ENCODE measurements around the gene UNC13C.
"Not testable (repeated sequence)": the region's sequence is repeated elsewhere in the genome, so short reads cannot be mapped to it uniquely, and the experiment has no call there.

Gene UNC13C

GRCh38 chr15:54388746-54389145 is 410.5 kb downstream of the UNC13C start:
- DNase-seq (ENCODE audit: low read depth, low spot score), result no peak
- no peak overlapping the region for H3K27ac ChIP-seq

DNA sequence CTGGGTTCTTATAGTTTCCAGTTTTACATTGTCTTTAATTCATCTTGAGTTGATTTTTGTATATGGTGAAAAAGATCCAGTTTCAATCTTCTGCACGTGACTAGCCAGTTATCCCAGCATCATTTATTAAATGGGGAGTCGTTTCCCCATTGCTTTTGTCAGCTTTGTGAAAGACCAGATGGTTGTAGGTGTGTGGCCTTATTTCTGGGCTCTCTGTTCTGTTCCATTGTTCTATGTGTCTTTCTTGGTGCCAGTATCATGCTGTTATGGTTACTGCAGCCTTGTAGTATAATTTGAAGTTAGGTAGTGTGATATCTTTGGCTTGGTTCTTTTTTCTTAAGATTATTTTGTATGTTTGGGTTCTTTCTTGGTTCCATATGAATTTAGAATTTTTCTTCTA is 432.2 kb downstream of the UNC13C start:
- no peak for DNase-seq (ENCODE audit: low read depth, low spot score)
- H3K27ac ChIP-seq, result no peak overlapping the region

- H3K27ac ChIP-seq, result no peak overlapping the region
- no peak for DNase-seq (ENCODE audit: low read depth, low spot score)
These were observed 445.9 kb downstream of the UNC13C start for GRCh38 chr15:54424171-54424570.

DNA sequence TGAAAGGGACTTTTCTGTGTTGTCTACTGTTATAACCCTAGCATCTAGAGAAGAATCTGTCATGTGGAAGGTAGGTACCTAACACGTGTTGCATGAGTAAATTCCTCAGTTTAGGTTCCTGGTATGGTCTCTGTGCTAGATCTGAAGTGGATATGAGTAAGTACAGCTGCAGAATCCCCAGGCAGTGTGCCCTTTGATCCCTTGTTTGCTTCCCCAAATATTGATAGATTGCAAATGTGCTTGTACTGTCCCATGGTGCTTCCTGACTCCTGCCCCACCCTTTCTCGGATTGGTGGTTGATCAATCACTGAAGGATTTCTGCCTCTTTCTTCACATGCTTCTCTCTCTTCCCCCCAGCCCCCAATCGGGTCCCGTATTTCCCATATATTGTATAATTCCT is 450.4 kb downstream of the UNC13C start:
- H3K27ac ChIP-seq, result no peak overlapping the region

GRCh38 chr15:54450288-54450687 is 472.0 kb downstream of the UNC13C start:
- not testable (repeated sequence) for H3K27ac ChIP-seq; DNase-seq (ENCODE audit: low read depth, low spot score)

More for the DNA sequence above, 450.4 kb downstream of the UNC13C start:
- DNase-seq (ENCODE audit: low read depth, low spot score), result no peak

- DNase-seq (ENCODE audit: low read depth, low spot score), result no peak
- H3K27ac ChIP-seq, result no peak overlapping the region
These were observed 478.2 kb downstream of the UNC13C start for GRCh38 chr15:54456413-54456812.

- no peak overlapping the region for H3K27ac ChIP-seq
- no peak for DNase-seq (ENCODE audit: low read depth, low spot score)
These were observed 484.3 kb downstream of the UNC13C start for GRCh38 chr15:54462511-54462913.

DNA sequence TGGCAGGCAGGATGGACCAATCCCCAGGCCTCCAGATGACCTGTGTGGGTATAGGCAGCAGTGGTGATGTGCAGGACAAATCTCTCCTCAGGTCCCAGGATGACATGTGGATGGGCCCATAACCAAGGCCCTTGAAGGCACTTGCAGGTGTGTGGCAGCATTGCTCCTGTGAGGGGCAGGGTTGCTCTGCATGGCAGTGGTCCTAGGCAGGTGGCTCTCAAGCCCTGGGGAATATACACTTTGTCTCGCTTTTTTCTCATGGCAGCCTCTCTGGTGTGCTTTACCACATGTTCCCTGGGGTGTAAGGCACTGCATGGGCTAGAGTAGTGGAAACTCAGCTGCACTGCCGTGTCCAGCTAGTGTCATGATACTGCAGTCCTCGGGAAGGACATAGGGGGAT is 503.6 kb downstream of the UNC13C start:
- no peak overlapping the region for H3K27ac ChIP-seq
- DNase-seq (ENCODE audit: low read depth, low spot score), result no peak

- no peak overlapping the region for H3K27ac ChIP-seq
- no peak for DNase-seq (ENCODE audit: low read depth, low spot score)
These were observed 504.0 kb downstream of the UNC13C start for GRCh38 chr15:54482251-54482650.

DNA sequence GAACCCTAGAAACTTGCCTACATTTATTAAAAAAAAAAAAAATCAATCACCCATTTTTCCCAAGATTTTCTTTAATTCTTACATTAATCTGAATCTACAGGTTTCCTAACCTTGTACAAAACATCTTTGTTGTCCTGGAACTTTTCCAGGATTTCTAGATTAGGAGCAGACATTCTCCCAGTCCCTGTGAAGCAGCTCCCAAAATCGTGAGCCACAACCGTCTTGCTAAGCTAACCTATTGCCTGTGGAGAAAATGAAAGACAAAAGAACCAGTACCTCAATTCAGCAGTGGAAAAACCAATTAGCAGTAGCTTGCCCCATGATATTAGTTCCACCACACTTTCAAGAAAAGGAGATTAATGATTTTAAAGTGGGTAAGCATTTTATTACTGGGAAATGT is 522.1 kb downstream of the UNC13C start:
- DNase-seq (ENCODE audit: low read depth, low spot score), result no peak
- H3K27ac ChIP-seq, result no peak overlapping the region

DNA sequence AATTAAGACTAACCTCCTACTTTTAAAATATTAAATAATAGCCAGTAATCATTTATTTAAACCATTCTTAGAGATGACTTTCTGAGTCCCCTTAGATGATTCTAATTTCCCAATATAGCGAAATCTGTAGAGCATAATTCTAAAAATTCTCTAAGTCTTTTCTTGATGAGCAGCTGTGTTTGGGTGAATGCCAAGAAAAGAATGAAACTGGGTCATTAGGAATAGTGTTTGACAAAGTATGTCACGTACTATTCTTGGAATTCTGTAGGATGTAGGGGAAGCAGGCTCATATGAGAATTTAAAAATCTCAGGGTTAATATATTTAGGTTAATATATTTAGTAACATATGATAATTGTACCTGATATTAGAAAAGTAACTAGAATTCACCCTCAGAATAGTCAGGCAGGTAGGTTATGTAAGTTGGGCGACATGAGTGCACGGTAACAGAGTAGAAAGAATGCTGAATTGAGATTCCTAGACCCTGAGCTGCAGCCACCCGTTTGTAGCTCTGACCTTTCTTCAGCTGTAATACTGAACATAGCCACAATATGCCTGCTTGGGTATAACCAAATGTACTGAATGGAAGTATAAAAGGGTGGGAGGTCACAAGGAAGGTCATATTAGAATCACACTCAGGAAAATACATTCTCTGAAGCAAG is 524.3 kb downstream of the UNC13C start:
- no peak overlapping the region for H3K27ac ChIP-seq
- DNase-seq (ENCODE audit: low read depth, low spot score), result no peak

- DNase-seq (ENCODE audit: low read depth, low spot score), result no peak
- no peak overlapping the region for H3K27ac ChIP-seq
These were observed 526.5 kb downstream of the UNC13C start for GRCh38 chr15:54504695-54505094.

DNA sequence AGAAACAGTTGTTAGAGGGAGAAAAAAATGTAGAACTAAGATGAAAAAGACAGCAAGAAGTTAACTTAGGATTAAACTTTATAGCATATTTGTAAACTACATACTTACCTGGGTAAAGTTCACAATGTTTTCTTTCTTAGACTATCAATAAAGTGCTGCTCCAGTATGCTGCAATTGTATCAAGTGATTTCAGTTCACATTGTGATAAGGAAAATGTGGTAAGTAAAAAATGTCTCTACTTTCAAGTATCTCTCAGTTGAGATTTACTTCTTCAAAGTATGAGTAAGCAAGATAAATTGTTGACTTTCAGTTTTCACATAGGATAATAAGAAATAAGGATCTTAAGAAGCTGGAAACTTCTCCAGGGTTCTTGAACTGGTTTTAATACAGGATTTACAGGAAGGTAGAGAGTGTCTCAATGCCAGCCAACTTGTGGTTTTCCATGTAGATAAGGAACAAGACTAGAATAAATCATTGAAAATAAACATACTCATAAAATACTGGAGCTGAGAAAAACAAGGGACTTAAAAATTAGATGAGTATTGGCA is 528.8 kb downstream of the UNC13C start:
- H3K27ac ChIP-seq, result no peak overlapping the region
- DNase-seq (ENCODE audit: low read depth, low spot score), result no peak

GRCh38 chr15:54514601-54515000 is 536.4 kb downstream of the UNC13C start:
- no peak overlapping the region for H3K27ac ChIP-seq
- no peak for DNase-seq (ENCODE audit: low read depth, low spot score)

- H3K27ac ChIP-seq, result no peak overlapping the region
- DNase-seq (ENCODE audit: low read depth, low spot score), result no peak
These were observed 537.7 kb downstream of the UNC13C start for GRCh38 chr15:54515664-54516582.

GRCh38 chr15:54517366-54517765 is 539.1 kb downstream of the UNC13C start:
- no peak for DNase-seq (ENCODE audit: low read depth, low spot score)
- H3K27ac ChIP-seq, result no peak overlapping the region

GRCh38 chr15:54518156-54518882 is 540.1 kb downstream of the UNC13C start:
- no peak overlapping the region for H3K27ac ChIP-seq
- DNase-seq (ENCODE audit: low read depth, low spot score), result no peak

DNA sequence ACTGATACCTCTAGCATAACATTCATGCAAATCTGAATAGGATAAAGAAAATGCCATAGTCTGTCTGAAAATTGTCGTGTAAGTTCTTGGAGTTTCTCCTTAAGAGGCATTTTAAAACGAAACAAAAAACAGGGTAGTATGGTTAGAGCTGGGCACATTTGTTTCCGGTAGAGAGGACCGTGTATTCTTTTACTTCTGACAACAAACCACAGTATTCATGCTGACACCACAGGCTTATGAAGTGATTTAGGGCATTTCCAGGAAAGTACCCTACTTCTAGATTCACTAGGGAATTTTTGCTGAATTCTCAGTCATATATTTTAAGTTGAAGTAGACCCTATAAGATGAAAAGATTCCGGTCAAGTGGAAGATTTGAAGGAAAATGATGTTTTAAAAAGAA is 541.3 kb downstream of the UNC13C start:
- DNase-seq (ENCODE audit: low read depth, low spot score), result no peak
- H3K27ac ChIP-seq, result no peak overlapping the region

GRCh38 chr15:54520616-54521015 is 542.4 kb downstream of the UNC13C start:
- H3K27ac ChIP-seq, result no peak overlapping the region
- DNase-seq (ENCODE audit: low read depth, low spot score), result no peak

DNA sequence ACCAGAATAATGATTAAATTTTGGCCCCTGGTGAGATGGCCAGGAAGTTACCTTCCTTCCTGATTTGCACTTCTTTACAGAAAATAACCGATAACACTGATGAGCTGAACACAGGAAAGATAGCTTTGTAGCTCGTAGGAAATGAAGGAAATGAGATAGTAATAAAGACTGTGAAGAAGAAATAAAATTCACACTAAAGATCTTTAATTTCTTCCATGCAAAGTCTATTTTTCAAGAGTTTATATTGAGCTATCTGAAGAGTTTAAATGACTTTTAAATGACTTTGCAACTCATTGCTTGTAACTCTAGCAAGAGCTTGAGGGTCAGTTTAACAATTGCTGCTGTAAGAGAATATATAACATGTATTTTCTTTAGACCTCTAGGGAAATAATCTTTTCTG is 543.0 kb downstream of the UNC13C start:
- no peak for DNase-seq (ENCODE audit: low read depth, low spot score)

GRCh38 chr15:54528021-54528420 is 549.8 kb downstream of the UNC13C start:
- DNase-seq (ENCODE audit: low read depth, low spot score), result no peak
- H3K27ac ChIP-seq, result no peak overlapping the region

More for the DNA sequence above, 543.0 kb downstream of the UNC13C start:
- no peak overlapping the region for H3K27ac ChIP-seq
